HG03095 (cell line): ENCODE measurements around the gene TOP3A.
"Not testable (repeated sequence)": the region's sequence is repeated elsewhere in the genome, so short reads cannot be mapped to it uniquely, and the experiment has no call there.

Experiments
- ATAC-seq: cut with Tn5 transposase; IDR thresholded peaks from one replicate; pipeline ENCODE4 v1.9.1; 2021; ENCODE audit warnings: moderate library complexity; ENCODE audit not compliant: unreplicated experiment

TOP3A gene, protein sequence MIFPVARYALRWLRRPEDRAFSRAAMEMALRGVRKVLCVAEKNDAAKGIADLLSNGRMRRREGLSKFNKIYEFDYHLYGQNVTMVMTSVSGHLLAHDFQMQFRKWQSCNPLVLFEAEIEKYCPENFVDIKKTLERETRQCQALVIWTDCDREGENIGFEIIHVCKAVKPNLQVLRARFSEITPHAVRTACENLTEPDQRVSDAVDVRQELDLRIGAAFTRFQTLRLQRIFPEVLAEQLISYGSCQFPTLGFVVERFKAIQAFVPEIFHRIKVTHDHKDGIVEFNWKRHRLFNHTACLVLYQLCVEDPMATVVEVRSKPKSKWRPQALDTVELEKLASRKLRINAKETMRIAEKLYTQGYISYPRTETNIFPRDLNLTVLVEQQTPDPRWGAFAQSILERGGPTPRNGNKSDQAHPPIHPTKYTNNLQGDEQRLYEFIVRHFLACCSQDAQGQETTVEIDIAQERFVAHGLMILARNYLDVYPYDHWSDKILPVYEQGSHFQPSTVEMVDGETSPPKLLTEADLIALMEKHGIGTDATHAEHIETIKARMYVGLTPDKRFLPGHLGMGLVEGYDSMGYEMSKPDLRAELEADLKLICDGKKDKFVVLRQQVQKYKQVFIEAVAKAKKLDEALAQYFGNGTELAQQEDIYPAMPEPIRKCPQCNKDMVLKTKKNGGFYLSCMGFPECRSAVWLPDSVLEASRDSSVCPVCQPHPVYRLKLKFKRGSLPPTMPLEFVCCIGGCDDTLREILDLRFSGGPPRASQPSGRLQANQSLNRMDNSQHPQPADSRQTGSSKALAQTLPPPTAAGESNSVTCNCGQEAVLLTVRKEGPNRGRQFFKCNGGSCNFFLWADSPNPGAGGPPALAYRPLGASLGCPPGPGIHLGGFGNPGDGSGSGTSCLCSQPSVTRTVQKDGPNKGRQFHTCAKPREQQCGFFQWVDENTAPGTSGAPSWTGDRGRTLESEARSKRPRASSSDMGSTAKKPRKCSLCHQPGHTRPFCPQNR

GRCh38 chr17:18314731-18315561 lies at the start of gene TOP3A, which contains the start of gene SMCR8:
TSS of gene TOP3A (minus strand) at chr17:18314994. CDS start at chr17:18314778, 216 bp downstream.
TSS of gene SMCR8 (plus strand) at chr17:18315293. CDS start at chr17:18315790, 497 bp downstream.
- peak; percentile 75 for ATAC-seq

GRCh38 chr17:18364166-18364565 lies 49.4 kb upstream of the TOP3A start:
- ATAC-seq, result no peak

GRCh38 chr17:18363101-18364049 lies 48.6 kb upstream of the TOP3A start, which contains the start of gene SHMT1:
TSS of gene SHMT1 (minus strand) at chr17:18363550. CDS start at chr17:18355981, 7,569 bp downstream.
- peak; percentile 97 for ATAC-seq

- no peak for ATAC-seq
These were observed 47.9 kb upstream of the TOP3A start for GRCh38 chr17:18362698-18363100.

DNA sequence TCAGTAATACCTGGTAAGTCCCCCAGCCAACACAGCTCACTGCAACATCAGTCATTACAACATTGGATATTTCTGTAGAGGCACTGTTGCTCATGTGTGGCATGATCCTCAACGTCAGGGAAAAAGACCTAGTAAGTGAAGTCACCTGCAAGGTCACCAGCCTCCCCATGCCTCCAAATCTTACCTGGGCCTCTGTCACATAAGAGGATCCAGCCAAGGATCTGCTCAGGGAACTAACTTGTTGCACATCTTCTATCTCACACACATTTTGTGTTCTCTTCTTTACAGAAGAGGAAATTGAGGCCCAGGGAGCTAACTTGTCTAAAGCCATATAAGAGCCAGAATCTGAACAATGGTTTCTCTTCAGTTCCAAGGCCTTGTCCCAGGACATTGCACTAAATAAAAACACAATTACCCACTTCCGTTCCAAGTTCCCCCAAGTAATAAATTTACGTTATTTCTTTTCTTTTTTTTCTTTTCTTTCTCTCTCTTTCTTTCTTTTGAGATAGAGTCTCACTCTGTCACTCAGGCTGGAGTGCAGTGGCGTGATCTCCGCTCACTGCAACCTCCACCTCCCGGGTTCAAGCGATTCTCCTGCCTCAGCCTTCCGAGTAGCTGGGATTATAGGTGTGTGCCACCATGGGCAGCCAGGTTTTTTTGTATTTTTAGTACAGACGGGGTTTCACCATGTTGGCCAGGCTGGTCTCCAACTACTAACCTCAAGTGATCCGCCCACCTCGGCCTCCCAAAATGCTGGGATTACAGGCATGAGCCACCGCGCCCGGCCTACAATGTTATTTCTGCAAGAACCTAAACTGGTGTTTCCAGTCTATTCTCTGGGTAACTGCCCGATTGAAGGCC lies 47.3 kb upstream of the TOP3A start:
- ATAC-seq, result no peak

DNA sequence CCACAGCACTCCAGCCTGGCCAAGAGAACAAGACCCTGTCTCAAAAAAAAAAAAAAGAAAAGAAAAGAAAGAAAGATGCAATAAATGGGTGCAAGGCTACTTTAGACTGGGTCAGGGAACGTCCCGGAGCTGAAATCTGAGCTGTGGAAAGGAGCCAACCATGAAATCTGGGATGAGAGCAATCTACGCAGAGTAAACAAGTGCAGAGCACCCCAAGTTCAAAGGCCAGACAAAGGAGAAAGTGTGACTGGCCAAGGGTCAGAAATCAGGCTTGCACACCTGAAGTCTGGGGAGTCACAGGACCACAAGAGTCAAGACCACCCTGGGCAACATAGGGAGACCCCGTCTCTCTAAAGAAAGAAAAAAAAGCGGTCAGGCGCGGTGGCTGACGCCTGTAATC lies 45.7 kb upstream of the TOP3A start:
- no peak for ATAC-seq

DNA sequence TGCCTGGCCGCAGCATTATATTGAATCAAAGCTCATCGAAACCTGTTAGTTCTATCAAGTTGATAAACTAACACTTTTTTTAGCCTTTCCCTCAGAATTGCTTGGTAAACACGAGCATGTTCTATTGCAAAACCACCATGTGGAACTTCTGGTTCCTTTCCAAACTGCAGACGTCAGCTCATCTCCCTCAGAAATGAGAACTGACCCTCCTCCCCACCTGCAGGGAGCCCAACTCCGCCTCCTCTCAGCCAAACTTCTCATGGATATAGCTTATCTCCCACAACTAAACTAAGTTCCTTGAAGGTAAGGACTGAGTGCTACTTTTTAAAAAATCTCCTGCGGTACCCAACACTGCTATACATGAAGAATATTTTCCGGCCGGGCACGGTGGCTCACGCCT lies 41.8 kb upstream of the TOP3A start:
- no peak for ATAC-seq

DNA sequence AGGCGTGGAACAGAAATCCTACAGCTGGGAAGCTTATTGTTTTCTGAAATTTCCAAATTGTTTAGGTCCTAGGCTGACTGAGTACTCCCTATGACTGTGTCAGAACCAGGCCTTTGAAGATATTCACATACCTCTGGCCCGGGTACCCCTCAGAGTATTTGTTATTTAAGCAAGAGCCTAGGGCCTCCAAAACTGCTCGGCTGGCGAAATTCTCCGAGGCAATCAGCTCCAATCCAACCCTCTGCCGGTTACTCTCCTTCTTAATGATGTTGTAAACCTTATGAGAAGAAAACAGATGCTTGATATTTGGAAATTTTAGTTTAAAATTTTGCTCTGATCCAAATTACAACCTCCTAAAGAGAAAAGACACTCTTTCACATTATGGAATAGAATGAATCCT lies 38.7 kb upstream of the TOP3A start:
- no peak for ATAC-seq

GRCh38 chr17:18344021-18344420 lies 29.2 kb upstream of the TOP3A start:
- ATAC-seq, result no peak

GRCh38 chr17:18339933-18340332 lies 25.1 kb upstream of the TOP3A start:
- ATAC-seq, result no peak

DNA sequence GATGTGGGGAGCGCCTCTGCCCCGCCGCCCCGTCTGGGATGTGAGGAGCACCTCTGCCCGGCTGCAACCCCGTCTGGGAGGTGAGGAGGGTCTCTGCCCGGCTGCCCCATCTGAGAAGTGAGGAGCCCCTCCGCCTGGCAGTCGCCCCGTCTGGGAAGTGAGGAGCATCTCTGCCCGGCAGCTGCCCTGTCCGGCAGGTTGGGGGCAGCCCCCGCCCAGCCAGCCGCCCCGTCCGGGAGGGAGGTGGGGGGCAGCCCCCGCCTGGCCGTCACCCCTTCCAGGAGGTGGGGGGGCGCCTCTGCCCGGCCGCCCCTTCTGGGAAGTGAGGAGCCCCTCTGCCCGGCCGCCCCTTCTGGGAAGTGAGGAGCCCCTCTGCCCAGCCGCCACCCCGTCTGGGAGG lies 23.4 kb upstream of the TOP3A start:
- ATAC-seq, result not testable (repeated sequence)

- ATAC-seq, result no peak
These were observed 18.2 kb upstream of the TOP3A start for GRCh38 chr17:18332909-18333489.

DNA sequence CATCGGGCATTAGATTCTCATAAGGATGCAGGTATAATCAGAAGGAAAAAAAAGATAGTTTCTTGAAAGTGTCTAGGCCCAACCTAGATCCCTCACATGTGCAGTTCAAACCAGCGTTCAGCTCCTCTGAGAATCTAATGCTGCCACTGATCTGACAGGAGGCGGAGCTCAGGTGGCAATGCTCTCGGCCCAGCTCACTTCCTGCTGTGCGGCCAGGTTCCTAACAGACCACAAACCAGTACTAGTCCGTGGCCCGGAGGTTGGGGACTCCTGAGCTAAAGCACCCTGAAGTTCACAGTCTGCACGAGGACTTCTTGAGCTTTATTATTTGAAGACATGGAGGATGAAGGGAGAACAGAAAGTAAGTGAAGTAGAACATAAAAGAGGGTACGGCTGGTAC lies 17.1 kb upstream of the TOP3A start:
- ATAC-seq, result no peak

DNA sequence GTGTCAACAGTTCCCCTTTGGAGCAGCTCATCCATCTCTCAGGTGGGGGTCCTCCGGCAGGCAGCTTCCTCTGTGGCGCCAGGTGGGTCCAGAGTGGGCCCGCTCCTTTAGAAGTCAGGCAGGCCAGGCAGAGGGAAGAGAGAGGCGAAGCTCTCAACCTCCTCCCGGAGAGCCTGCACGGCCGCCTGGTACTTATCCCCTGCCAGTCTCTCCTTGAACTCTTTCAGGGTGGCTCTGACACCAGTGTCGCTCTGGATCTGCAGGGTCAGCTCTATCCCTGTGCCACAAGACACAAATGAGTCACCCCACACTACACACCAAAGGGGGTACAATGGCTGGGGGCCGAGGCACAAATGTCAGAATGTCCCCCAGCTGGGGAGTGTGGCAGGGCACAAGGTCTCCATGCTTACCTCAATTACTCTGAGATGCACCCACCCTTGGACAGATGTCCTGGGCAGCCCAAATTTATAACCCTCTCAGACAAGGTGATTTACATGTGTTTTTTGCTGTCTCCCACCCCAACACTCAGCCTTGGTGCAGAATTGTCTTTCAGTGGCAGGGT lies 13.9 kb upstream of the TOP3A start:
- ATAC-seq, result no peak

DNA sequence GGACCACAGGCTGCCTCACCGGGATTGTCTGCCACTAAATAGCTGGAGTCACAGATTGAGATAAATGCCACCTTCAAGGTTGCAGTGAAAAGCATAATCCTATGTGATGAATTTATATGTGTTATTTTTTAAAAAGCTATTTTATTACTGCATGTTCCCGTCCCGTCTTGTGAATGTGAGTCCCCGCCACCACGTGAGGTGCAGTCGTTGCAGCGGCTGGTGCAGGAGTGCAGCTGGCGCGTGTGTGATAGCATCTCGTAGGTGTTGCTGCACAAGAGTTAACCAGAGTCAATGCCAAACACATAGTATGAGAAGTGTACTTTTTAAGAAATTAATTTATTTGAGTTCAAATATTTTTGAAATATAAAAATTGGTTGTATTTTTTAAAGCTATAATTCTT lies 12.8 kb upstream of the TOP3A start:
- ATAC-seq, result no peak

DNA sequence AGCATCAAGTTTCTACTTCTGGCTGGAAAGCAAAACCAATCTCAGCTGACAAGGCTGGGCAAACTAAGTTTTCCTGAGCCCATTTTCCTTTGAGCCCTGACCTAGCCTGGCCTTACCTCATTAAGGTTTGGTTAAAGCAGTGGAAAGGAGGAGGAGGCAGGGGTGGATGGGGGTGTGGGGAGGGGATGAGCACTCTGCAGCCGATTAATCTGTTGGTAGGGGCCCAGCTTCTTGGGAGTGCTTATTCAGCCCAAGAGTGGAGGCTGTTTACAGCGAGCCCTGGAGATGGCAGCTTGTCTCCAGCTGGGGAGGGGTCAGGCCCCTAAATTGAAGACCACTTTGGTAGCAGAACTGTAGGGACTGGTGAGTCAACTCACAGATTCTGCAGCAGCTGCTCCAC lies 12.3 kb upstream of the TOP3A start:
- ATAC-seq, result no peak

- ATAC-seq, result no peak
These were observed 11.8 kb upstream of the TOP3A start for GRCh38 chr17:18326572-18326971.

DNA sequence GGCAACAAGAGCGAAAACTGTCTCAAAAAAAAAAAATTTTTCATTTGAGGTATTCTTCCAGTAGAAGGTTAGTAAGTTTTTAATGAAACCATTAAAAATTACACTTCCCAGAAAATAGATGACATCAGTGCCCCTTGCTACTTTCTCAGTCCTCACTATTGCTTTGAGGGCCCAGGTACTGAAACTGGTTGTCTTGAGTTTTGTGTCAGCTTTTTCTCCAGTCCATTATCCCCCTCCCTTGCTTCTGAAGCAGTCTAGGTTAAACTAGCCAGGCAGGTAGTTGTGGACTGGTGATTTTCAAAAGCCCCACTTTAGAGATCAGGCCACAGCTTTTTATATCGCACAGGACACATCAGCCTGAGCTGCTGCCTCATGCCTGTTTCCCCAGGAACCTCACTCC lies 11.2 kb upstream of the TOP3A start:
- ATAC-seq, result no peak
